Lower leg skin (tissue), 3 donors: ENCODE results near the gene TRANK1.

Experiments
- CTCF ChIP-seq, 3 donors: fragments of 450-650 bp; IDR thresholded peaks; one replicate each; pipeline ENCODE4 v1.5.1; 2016; ENCODE audit warnings: antibody characterized with exemption in 3 of 3, mild to moderate bottlenecking in 3 of 3, moderate library complexity in 2 of 3
- POLR2A ChIP-seq, 2 donors: fragments of 450-650 bp; IDR thresholded peaks; one replicate each; pipeline ENCODE4 v1.6.1; 2016 to 2017; ENCODE audit warnings: antibody characterized with exemption in 2 of 2, mild to moderate bottlenecking in 1 of 2, moderate library complexity in 1 of 2

DNA sequence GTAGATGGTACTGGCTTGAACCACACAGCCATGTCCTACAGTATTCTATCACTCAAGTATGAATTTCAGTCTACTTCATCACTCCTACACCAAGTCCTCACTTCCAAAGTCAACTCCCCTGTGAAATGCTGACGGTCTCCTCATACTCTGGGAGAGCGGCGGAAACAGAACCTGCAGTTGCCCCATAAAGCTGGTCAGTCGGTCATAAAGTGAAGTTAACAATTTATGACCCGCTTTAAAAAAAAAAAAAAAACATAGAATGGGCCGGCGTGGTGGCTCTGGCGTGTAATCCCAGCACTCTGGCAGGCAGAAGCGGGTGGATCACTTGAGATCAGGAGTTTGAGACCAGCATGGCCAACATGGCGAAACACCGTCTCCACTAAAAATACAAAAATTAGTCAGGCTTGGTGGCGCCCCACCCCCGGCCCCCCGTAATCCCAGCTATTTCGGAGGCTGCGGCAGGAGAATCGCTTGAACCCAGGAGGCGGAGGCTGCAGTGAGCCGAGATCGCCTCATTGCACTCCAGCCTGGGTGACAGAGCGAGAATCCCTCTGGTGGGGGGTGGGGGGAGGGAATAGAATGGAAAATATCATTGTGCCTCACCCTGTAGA lies 2.1 kb downstream of the TRANK1 start:
- TF ChIP-seq CTCF (IDR thresholded peaks at IDR 0.05): no peak
- no peak for TF ChIP-seq POLR2A (IDR thresholded peaks at IDR 0.05)
